ENCODE measurements around the gene KIF26B. TPM values are rescaled to one million over a fixed set of nuclear protein-coding genes. Genes with fewer than 3 reads are reported as not detected.

The KIF26B gene
- total and polyA plus RNA-seq, 2 experiments from 2014 or later, result 0.03 to 0.76 TPM

GRCh38 chr1:245160288-245160687, 5.5 kb downstream of the KIF26B start:
- Histone ChIP-seq H3K79me2 (replicated peaks; ENCODE audit: insufficient read depth) (no peaks in the 10 kb centered on the region), H3K4me1 (ENCODE audit: insufficient read depth) (no peaks in the 10 kb centered on the region; the same call in 1 of the 2 replicates), H3K4me3 (no peak overlapping the region), H3K9me2 (ENCODE audit: insufficient read depth) (no peaks in the 10 kb centered on the region), H3F3A (replicated peaks; ENCODE audit: low read depth) (no peaks in the 10 kb centered on the region), H3K27ac (ENCODE audit: low read depth) (no peak overlapping the region), H2AFZ (no peak overlapping the region), H3K36me3 (ENCODE audit: insufficient read depth) (no peaks in the 10 kb centered on the region), H3K4me2 (no peak overlapping the region), H4K20me1 (replicated peaks; ENCODE audit: insufficient read depth) (no peaks in the 10 kb centered on the region), H3K27me3 (ENCODE audit: insufficient read depth) (peaks cover 36% of the 10 kb centered on the region)
- no peak overlapping the region for H3K4me3 Mint-ChIP-seq
- no peaks in the 10 kb centered on the region for H3K36me3 Mint-ChIP-seq (ENCODE audit: low read depth)
- H3K4me1 Mint-ChIP-seq, result peaks cover 6% of the 10 kb centered on the region
- H3K9me3 Mint-ChIP-seq, result no peaks in the 10 kb centered on the region
- DNase-seq (ENCODE audit: low spot score) (no peak), ATAC-seq (no peak)
- peaks cover 21% of the 10 kb centered on the region for H3K27me3 Mint-ChIP-seq (ENCODE audit: insufficient read depth, low read depth, poor library complexity)
- no peak overlapping the region for H3K27ac Mint-ChIP-seq
- TF ChIP-seq ZNF462 (CRISPR knock-in tag; IDR thresholded peaks at IDR 0.05) (no peak), EZH2 (IDR thresholded peaks at IDR 0.05; ENCODE audit: low read depth, unreplicated experiment) (no peak), ETS1 (IDR thresholded peaks at IDR 0.05) (no peak), STAT1 (IDR thresholded peaks at IDR 0.05; ENCODE audit: unreplicated experiment) (no peak), REST (IDR thresholded peaks at IDR 0.05; ENCODE audit: unreplicated experiment) (no peak), CREB1 (CRISPR knock-in tag; IDR thresholded peaks at IDR 0.05; ENCODE audit: low read depth) (no peak), ZNF331 (CRISPR knock-in tag; IDR thresholded peaks at IDR 0.05; ENCODE audit: low read depth) (no peak), CTCF (conservative IDR thresholded peaks at IDR 0.05; ENCODE audit: low read depth in 2 of 2) (no peak), POLR2AphosphoS5 (IDR thresholded peaks at IDR 0.05; ENCODE audit: low read depth) (no peak), ZNF114 (CRISPR knock-in tag; IDR thresholded peaks at IDR 0.05) (no peak), JUNB (IDR thresholded peaks at IDR 0.05; ENCODE audit: unreplicated experiment) (no peak), EZH2phosphoT487 (IDR thresholded peaks at IDR 0.05; ENCODE audit: unreplicated experiment) (no peak), NANOG (IDR thresholded peaks at IDR 0.05; ENCODE audit: borderline replicate concordance) (no peak)
